Stomach (tissue), 4 donors: ENCODE data around the gene AGAP1.

Source experiments
- CTCF ChIP-seq, 7 experiments: fragments of 450-650 bp in 4 of 7; fragments of 200-600 bp in 3 of 7; sonication (generic) in 3 of 7; IDR thresholded peaks; one replicate each; pipeline ENCODE4 v1.5.1; 2016 to 2019; ENCODE audit warnings: antibody characterized with exemption in 7 of 7, control low read depth in 2 of 7, mild to moderate bottlenecking in 1 of 7
- EP300 ChIP-seq: sonication (generic); formaldehyde crosslinking; IDR thresholded peaks from one replicate; pipeline ENCODE4 v1.6.1; 2017; ENCODE audit warnings: antibody characterized with exemption
- POLR2A ChIP-seq, 4 donors: fragments of 450-650 bp; IDR thresholded peaks; one replicate each; pipeline ENCODE4 v1.6.1; 2016; ENCODE audit warnings: antibody characterized with exemption in 4 of 4, control low read depth in 2 of 4, mild to moderate bottlenecking in 1 of 4, moderate library complexity in 1 of 4
- POLR2AphosphoS5 ChIP-seq, 3 donors: sonication (generic); formaldehyde crosslinking; IDR thresholded peaks; one replicate each; pipeline ENCODE4 v1.6.1; 2016; ENCODE audit warnings: antibody characterized with exemption in 3 of 3

GRCh38 chr2:235447210-235447609 is 46.6 kb upstream of the AGAP1 start:
- TF ChIP-seq CTCF (IDR thresholded peaks at IDR 0.05): no peak
- TF ChIP-seq EP300: no peak
- no peak for TF ChIP-seq POLR2AphosphoS5 (IDR thresholded peaks at IDR 0.05)
- TF ChIP-seq POLR2A (IDR thresholded peaks at IDR 0.05): no peak
